D721Med (cell line): Measurements from ENCODE around the gene DYSF.

Experiments
- DNase-seq: peaks from one replicate; pipeline ENCODE4 v3.0.0; 2011; ENCODE audit warnings: low spot score; ENCODE audit not compliant: insufficient read length
- FAIRE-seq: peaks from 2 replicates; lab custom pipeline; 2011; peaks lifted over from hg19 to GRCh38; lab: Jason Lieb, UNC
- CTCF ChIP-seq: IDR thresholded peaks from 2 replicates; pipeline ENCODE4 v1.5.1; 2012; ENCODE audit warnings: mild to moderate bottlenecking, control low read depth; ENCODE audit not compliant: insufficient read depth; ENCODE audit errors: missing control alignments

DYSF gene

GRCh38 chr2:71715951-71716696 lies 262.8 kb downstream of the DYSF start:
- no peak for FAIRE-seq
- no peak for DNase-seq

GRCh38 chr2:71716697-71717624 lies 263.6 kb downstream of the DYSF start:
- no peak for TF ChIP-seq CTCF
- DNase-seq (no peak), FAIRE-seq (no peak)

More at GRCh38 chr2:71715951-71716696, 262.8 kb downstream of the DYSF start:
- no peak for TF ChIP-seq CTCF

- no peak for TF ChIP-seq CTCF
- FAIRE-seq, result no peak
These were observed 265.3 kb downstream of the DYSF start for GRCh38 chr2:71718686-71719085.

GRCh38 chr2:71719520-71720282 lies 266.3 kb downstream of the DYSF start:
- no peak for TF ChIP-seq CTCF
- FAIRE-seq (no peak), DNase-seq (no peak)

More at GRCh38 chr2:71718686-71719085, 265.3 kb downstream of the DYSF start:
- no peak for DNase-seq

GRCh38 chr2:71720283-71720560 lies 266.9 kb downstream of the DYSF start:
- FAIRE-seq, result no peak
- DNase-seq, result no peak

More at GRCh38 chr2:71720283-71720560, 266.9 kb downstream of the DYSF start:
- no peak for TF ChIP-seq CTCF
